Ishikawa (cell line): Measurements from ENCODE around the gene ITGB8.

ENCODE experiments used
- CEBPB ChIP-seq: IDR thresholded peaks from 2 replicates; pipeline ENCODE4 v1.6.1; 2012
- EP300 ChIP-seq: IDR thresholded peaks from 2 replicates; pipeline ENCODE4 v1.6.1; 2012; ENCODE audit warnings: borderline replicate concordance
- FOXM1 ChIP-seq: IDR thresholded peaks from 2 replicates; pipeline ENCODE4 v1.6.1; 2012; ENCODE audit warnings: low read depth, borderline replicate concordance
- NFIC ChIP-seq: IDR thresholded peaks from 2 replicates; pipeline ENCODE4 v1.6.1; 2012
- REST ChIP-seq: IDR thresholded peaks from 2 replicates; pipeline ENCODE4 v1.6.1; 2012; ENCODE audit warnings: low read depth, mild to moderate bottlenecking
- TAF1 ChIP-seq: IDR thresholded peaks from 2 replicates; pipeline ENCODE4 v1.6.1; 2012; ENCODE audit warnings: low read depth, mild to moderate bottlenecking
- TCF12 ChIP-seq: IDR thresholded peaks from 2 replicates; pipeline ENCODE4 v1.6.1; 2012; ENCODE audit warnings: low read depth
- TEAD4 ChIP-seq: IDR thresholded peaks from 2 replicates; pipeline ENCODE4 v1.6.1; 2012
- YY1 ChIP-seq: IDR thresholded peaks from 2 replicates; pipeline ENCODE4 v1.6.1; 2012; ENCODE audit warnings: low read depth

GRCh38 chr7:20282959-20283358 is 47.7 kb upstream of the ITGB8 start:
- TF ChIP-seq YY1 (no peak), FOXM1 (no peak), EP300 (no peak), TAF1 (no peak), REST (no peak), TCF12 (no peak), TEAD4 (no peak), CEBPB (no peak), NFIC (no peak)
